Common myeloid progenitor, CD34-positive (primary cell): Measurements from ENCODE around the gene UBTD1.
"Not testable (repeated sequence)": the region's sequence is repeated elsewhere in the genome, so short reads cannot be mapped to it uniquely, and the experiment has no call there.

ENCODE experiments used
- CTCF ChIA-PET: fragments of 350-600 bp; sonication (Branson Sonifier 250); formaldehyde crosslinking; loops from one replicate; lab custom pipeline; 2021; ENCODE audit warnings: antibody characterized with exemption; lab: Charles Lee
- POLR2A ChIA-PET: fragments of 350-600 bp; sonication (Branson Sonifier 250); formaldehyde crosslinking; loops from one replicate; lab custom pipeline; 2021; ENCODE audit warnings: antibody characterized with exemption; lab: Charles Lee
- DNase-seq, 3 donors: peaks; one replicate each; pipeline versions ENCODE4 v3.0.0 to v3.0.0-alpha.2; 2013
- H3K27ac ChIP-seq, 2 experiments: 1 replicate in 1 of 2; 2 replicates in 1 of 2; pipeline ENCODE4 v1.7.0; 2013; ENCODE audit warnings: inconsistent platforms in 2 of 2, low read length in 2 of 2, mild to moderate bottlenecking in 2 of 2, low read depth in 1 of 2, moderate library complexity in 1 of 2; ENCODE audit not compliant: severe bottlenecking in 2 of 2, insufficient read depth in 1 of 2, poor library complexity in 1 of 2
- H3K27me3 ChIP-seq, 5 experiments: replicated peaks in 2 of 5; 1 replicate in 3 of 5; 2 replicates in 2 of 5; pipeline versions ENCODE4 v1.6.1 to v1.7.0; 2013; ENCODE audit warnings: low read length in 4 of 5, mild to moderate bottlenecking in 2 of 5, moderate library complexity in 2 of 5, inconsistent platforms in 1 of 5; ENCODE audit not compliant: insufficient read depth in 5 of 5, control insufficient read depth in 4 of 5
- H3K36me3 ChIP-seq, 4 experiments: 1 replicate in 2 of 4; 2 replicates in 2 of 4; pipeline versions ENCODE4 v1.6.1 to v1.7.0; 2013; ENCODE audit warnings: low read length in 3 of 4, control low read depth in 1 of 4, mild to moderate bottlenecking in 1 of 4; ENCODE audit not compliant: control insufficient read depth in 4 of 4, insufficient read depth in 4 of 4
- H3K4me1 ChIP-seq, 4 experiments: 1 replicate in 3 of 4; 2 replicates in 1 of 4; pipeline versions ENCODE4 v1.6.1 to v1.7.1; 2013; ENCODE audit warnings: low read length in 3 of 4, mild to moderate bottlenecking in 3 of 4, control low read depth in 1 of 4, inconsistent platforms in 1 of 4, moderate library complexity in 1 of 4; ENCODE audit not compliant: control insufficient read depth in 4 of 4, insufficient read depth in 4 of 4; ENCODE audit errors: control extremely low read depth in 1 of 4
- H3K4me3 ChIP-seq, 7 experiments: 1 replicate in 4 of 7; 2 replicates in 3 of 7; pipeline versions ENCODE4 v1.5.1 to v1.7.0; 2013; ENCODE audit warnings: mild to moderate bottlenecking in 7 of 7, low read length in 6 of 7, moderate library complexity in 6 of 7, inconsistent platforms in 2 of 7, low read depth in 2 of 7, control low read depth in 1 of 7; ENCODE audit not compliant: insufficient read depth in 4 of 7, control insufficient read depth in 1 of 7; ENCODE audit errors: extremely low read depth in 1 of 7
- H3K9me3 ChIP-seq, 5 experiments: 1 replicate in 4 of 5; 2 replicates in 1 of 5; pipeline versions ENCODE4 v1.6.1 to v1.7.1; 2013; ENCODE audit warnings: low read length in 4 of 5, mild to moderate bottlenecking in 2 of 5, inconsistent platforms in 1 of 5, low read depth in 1 of 5, moderate library complexity in 1 of 5; ENCODE audit not compliant: control insufficient read depth in 4 of 5, insufficient read depth in 2 of 5; ENCODE audit errors: control extremely low read depth in 1 of 5
- whole genome bisulfite sequencing: methylation state at CpG from one replicate; pipeline ENCODE4 v1.1.5; 2013; ENCODE audit not compliant: insufficient coverage; 5-methylcytosine and 5-hydroxymethylcytosine counted together

The UBTD1 gene

GRCh38 chr10:97555541-97555940 lies 56.8 kb downstream of the UBTD1 start:
- H3K36me3 ChIP-seq, DNase-seq, H3K27me3 ChIP-seq, POLR2A ChIA-PET, H3K4me1 ChIP-seq, H3K9me3 ChIP-seq, H3K27ac ChIP-seq, H3K4me3 ChIP-seq: not testable (repeated sequence)
- WGBS: 100% methylated on average over 2 of the region's 10 CpGs
- CTCF ChIA-PET: interaction anchor here (0.8 to 9.1 kb wide), 7 partner anchors 9 to 161 kb away, joined by 3 to 148 read pairs (median 4); partner anchors contain the start of gene ANKRD2

GRCh38 chr10:97560731-97561381 lies 62.1 kb downstream of the UBTD1 start:
- H3K27ac ChIP-seq, H3K27me3 ChIP-seq, H3K9me3 ChIP-seq, POLR2A ChIA-PET, H3K4me1 ChIP-seq, H3K4me3 ChIP-seq, DNase-seq, H3K36me3 ChIP-seq: not testable (repeated sequence)
- WGBS: 95% methylated on average over 14 of the region's 17 CpGs
- CTCF ChIA-PET: interaction anchor here (3.4 kb wide), 1 partner anchor 26 kb away, joined by 9 read pairs; no protein-coding TSS in a partner anchor

GRCh38 chr10:97561386-97562077 lies 62.8 kb downstream of the UBTD1 start:
- H3K4me1 ChIP-seq, H3K36me3 ChIP-seq, H3K9me3 ChIP-seq, POLR2A ChIA-PET, CTCF ChIA-PET, H3K27me3 ChIP-seq, DNase-seq, H3K27ac ChIP-seq, H3K4me3 ChIP-seq: not testable (repeated sequence)
- 95% methylated on average over 8 of the region's 12 CpGs for WGBS

GRCh38 chr10:97562329-97562728 lies 63.6 kb downstream of the UBTD1 start:
- H3K4me3 ChIP-seq, POLR2A ChIA-PET, CTCF ChIA-PET, H3K9me3 ChIP-seq, DNase-seq, H3K27ac ChIP-seq, H3K27me3 ChIP-seq, H3K36me3 ChIP-seq, H3K4me1 ChIP-seq: not testable (repeated sequence)
- 100% methylated on average over 5 of the region's 5 CpGs for WGBS

- 100% methylated on average over 3 of the region's 4 CpGs for WGBS
- H3K9me3 ChIP-seq: peaks cover 0 to 4% (median 0%) of the 10 kb centered on the region in 5 experiments
- POLR2A ChIA-PET: no interaction called here
These were observed 64.6 kb downstream of the UBTD1 start for GRCh38 chr10:97563337-97563736.

GRCh38 chr10:97564776-97565175 lies 66.1 kb downstream of the UBTD1 start:
- Histone ChIP-seq H3K4me1 (no peaks in the 10 kb centered on the region), H3K27ac (no peak overlapping the region), H3K4me3 (no peak overlapping the region), H3K9me3 (peaks cover 0 to 4% (median 0%) of the 10 kb centered on the region in 5 experiments), H3K27me3 (no peaks in the 10 kb centered on the region), H3K36me3 (peaks cover 0 to 5% (median 0%) of the 10 kb centered on the region in 4 experiments)
- 100% methylated on average over 3 of the region's 4 CpGs for WGBS
- DNase-seq: no peak
- CTCF ChIA-PET: interaction anchor here (0.8 to 0.9 kb wide), 2 partner anchors 29 to 31 kb away, joined by 3 read pairs; no protein-coding TSS in a partner anchor
- POLR2A ChIA-PET: no interaction called here

More at GRCh38 chr10:97563337-97563736, 64.6 kb downstream of the UBTD1 start:
- Histone ChIP-seq H3K4me3 (no peak overlapping the region), H3K27ac (no peak overlapping the region), H3K36me3 (no peaks in the 10 kb centered on the region), H3K27me3 (no peaks in the 10 kb centered on the region), H3K4me1 (no peaks in the 10 kb centered on the region)
- CTCF ChIA-PET: no interaction called here
- DNase-seq: no peak
